H9 (cell line): ENCODE measurements around the gene ACSL6. TPM values are rescaled to one million over a fixed set of nuclear protein-coding genes. Genes with fewer than 3 reads are reported as not detected.

Experiments used
- DNase-seq: peaks from one replicate; pipeline ENCODE4 v3.0.0-alpha.2; 2017
- H2AFZ ChIP-seq: one replicate; pipeline ENCODE4 v1.6.1; 2013; ENCODE audit warnings: mild to moderate bottlenecking, low read length, control low read depth, moderate library complexity
- H2AK5ac ChIP-seq: 2 replicates; pipeline ENCODE4 v1.6.1; 2013; ENCODE audit warnings: low read length, control low read depth, mixed read lengths; ENCODE audit not compliant: insufficient read length
- H2BK120ac ChIP-seq: one replicate; pipeline ENCODE4 v1.6.1; 2013; ENCODE audit warnings: low read depth, mild to moderate bottlenecking, low read length, control low read depth, inconsistent platforms; ENCODE audit not compliant: poor library complexity, severe bottlenecking
- H2BK12ac ChIP-seq: 2 replicates; pipeline ENCODE4 v1.6.1; 2013; ENCODE audit warnings: low read length, control low read depth, mixed read lengths, low read depth; ENCODE audit not compliant: insufficient read length
- H2BK15ac ChIP-seq: 2 replicates; pipeline ENCODE4 v1.6.1; 2013; ENCODE audit warnings: low read depth, low read length, control low read depth
- H2BK20ac ChIP-seq: one replicate; pipeline ENCODE4 v1.6.1; 2013; ENCODE audit warnings: low read depth, mild to moderate bottlenecking, low read length, control low read depth, inconsistent platforms; ENCODE audit not compliant: poor library complexity, severe bottlenecking
- H2BK5ac ChIP-seq: 2 replicates; pipeline ENCODE4 v1.6.1; 2013; ENCODE audit warnings: low read length, control low read depth, mixed read lengths; ENCODE audit not compliant: insufficient read length
- H3K14ac ChIP-seq: 2 replicates; pipeline ENCODE4 v1.6.1; 2013; ENCODE audit warnings: low read length, control low read depth; ENCODE audit not compliant: insufficient read depth
- H3K18ac ChIP-seq: 2 replicates; pipeline ENCODE4 v1.6.1; 2013; ENCODE audit warnings: low read depth, mild to moderate bottlenecking, mixed read lengths, low read length, control low read depth; ENCODE audit not compliant: insufficient read length
- H3K23ac ChIP-seq: 2 replicates; pipeline ENCODE4 v1.6.1; 2013; ENCODE audit warnings: low read length, control low read depth, mixed read lengths, low read depth; ENCODE audit not compliant: insufficient read length
- H3K23me2 ChIP-seq: 2 replicates; pipeline ENCODE4 v1.6.1; 2013; ENCODE audit warnings: low read depth, mild to moderate bottlenecking, mixed read lengths, low read length, control low read depth; ENCODE audit not compliant: insufficient read length, poor library complexity, severe bottlenecking
- H3K27ac ChIP-seq: 2 replicates; pipeline ENCODE4 v1.5.1; 2013; ENCODE audit warnings: low read length, control low read depth, mixed read lengths, low read depth; ENCODE audit not compliant: insufficient read length
- H3K27me3 ChIP-seq: 2 replicates; pipeline ENCODE4 v1.6.1; 2013; ENCODE audit warnings: low read length, control low read depth, inconsistent platforms; ENCODE audit not compliant: insufficient read depth
- H3K4ac ChIP-seq: 2 replicates; pipeline ENCODE4 v1.6.1; 2013; ENCODE audit warnings: low read depth, mild to moderate bottlenecking, control low read depth, inconsistent platforms, low read length, moderate library complexity
- H3K4me1 ChIP-seq: 2 replicates; pipeline ENCODE4 v1.6.1; 2013; ENCODE audit warnings: low read length, control low read depth, inconsistent platforms; ENCODE audit not compliant: insufficient read depth
- H3K4me2 ChIP-seq: 2 replicates; pipeline ENCODE4 v1.6.1; 2013; ENCODE audit warnings: low read length, control low read depth, mixed read lengths; ENCODE audit not compliant: insufficient read length, insufficient read depth
- H3K56ac ChIP-seq: 2 replicates; pipeline ENCODE4 v1.6.1; 2013; ENCODE audit warnings: low read depth, mild to moderate bottlenecking, mixed read lengths, low read length, control low read depth; ENCODE audit not compliant: insufficient read length
- H3K79me1 ChIP-seq: 2 replicates; pipeline ENCODE4 v1.6.1; 2013; ENCODE audit warnings: low read depth, mild to moderate bottlenecking, moderate library complexity, low read length, control low read depth, inconsistent platforms; ENCODE audit not compliant: insufficient read depth, poor library complexity, severe bottlenecking
- H3K79me2 ChIP-seq: 2 replicates; pipeline ENCODE4 v1.6.1; 2013; ENCODE audit warnings: low read length, control low read depth, inconsistent platforms; ENCODE audit not compliant: insufficient read depth
- H3K9ac ChIP-seq: 2 replicates; pipeline ENCODE4 v1.6.1; 2013; ENCODE audit warnings: low read length, control low read depth, mixed read lengths; ENCODE audit not compliant: insufficient read length; ENCODE audit errors: extremely low read depth
- H3K9me3 ChIP-seq: one replicate; pipeline ENCODE4 v1.6.1; 2013; ENCODE audit warnings: low read depth, low read length, inconsistent platforms; ENCODE audit not compliant: control insufficient read depth
- H3T11ph ChIP-seq: one replicate; pipeline ENCODE4 v1.6.1; 2013; ENCODE audit warnings: mild to moderate bottlenecking, low read length, control low read depth, inconsistent platforms
- H4K20me1 ChIP-seq: one replicate; pipeline ENCODE4 v1.6.1; 2013; ENCODE audit not compliant: control insufficient read depth, insufficient read length, insufficient read depth
- H4K5ac ChIP-seq: 2 replicates; pipeline ENCODE4 v1.6.1; 2013; ENCODE audit warnings: low read depth, mild to moderate bottlenecking, mixed read lengths, low read length, control low read depth; ENCODE audit not compliant: insufficient read length
- H4K8ac ChIP-seq: replicated peaks from 2 replicates; pipeline ENCODE4 v1.6.1; 2013; ENCODE audit warnings: low read length, control low read depth, mixed read lengths, low read depth; ENCODE audit not compliant: insufficient read length
- H4K91ac ChIP-seq: 2 replicates; pipeline ENCODE4 v1.6.1; 2013; ENCODE audit warnings: low read depth, mild to moderate bottlenecking, moderate library complexity, mixed read lengths, low read length, control low read depth; ENCODE audit not compliant: insufficient read length
- H3K27ac Mint-ChIP-seq, 3 experiments: 2 replicates in 2 of 3; 3 replicates in 1 of 3; pipeline ENCODE4 v1.8.0; 2020 to 2021; ENCODE audit warnings: mixed read lengths in 3 of 3, mild to moderate bottlenecking in 1 of 3, moderate library complexity in 1 of 3
- H3K27me3 Mint-ChIP-seq: 2 replicates; pipeline ENCODE4 v1.8.0; 2021; ENCODE audit warnings: low read depth, mild to moderate bottlenecking, moderate library complexity, mixed read lengths
- H3K36me3 Mint-ChIP-seq, 3 experiments: 2 replicates in 2 of 3; 3 replicates in 1 of 3; pipeline ENCODE4 v1.8.0; 2020 to 2021; ENCODE audit warnings: low read depth in 3 of 3, mixed read lengths in 3 of 3; ENCODE audit not compliant: insufficient read depth in 1 of 3
- H3K4me1 Mint-ChIP-seq, 2 experiments: 2 replicates each; pipeline ENCODE4 v1.8.0; 2020; ENCODE audit warnings: mixed read lengths in 2 of 2
- H3K4me3 Mint-ChIP-seq, 2 experiments: 2 replicates in 1 of 2; 3 replicates in 1 of 2; pipeline ENCODE4 v1.8.0; 2020 to 2021; ENCODE audit warnings: mild to moderate bottlenecking in 2 of 2, mixed read lengths in 2 of 2, moderate library complexity in 1 of 2
- H3K9me3 Mint-ChIP-seq, 2 experiments: 2 replicates in 1 of 2; 3 replicates in 1 of 2; pipeline ENCODE4 v1.8.0; 2020; ENCODE audit warnings: mild to moderate bottlenecking in 2 of 2, mixed read lengths in 2 of 2, moderate library complexity in 1 of 2
- CTCF ChIP-seq: fragments of 200-600 bp; sonication (generic); conservative IDR thresholded peaks from 3 replicates; pipeline ENCODE4 v1.8.0; 2021; ENCODE audit warnings: antibody characterized with exemption, mild to moderate bottlenecking
- WGBS: extraction: QIAGEN DNeasy Blood & Tissue Kit; methylation state at CpG from one replicate; pipeline ENCODE4 v1.1.7; 2013; ENCODE audit warnings: missing lambda C conversion rate, low lambda C conversion rate, mixed read lengths; ENCODE audit not compliant: insufficient read length; ENCODE audit errors: extremely low coverage; 5-methylcytosine and 5-hydroxymethylcytosine counted together
- total RNA-seq: library from RNA; stranded (reverse); gene quantifications from 2 replicates; pipeline ENCODE4 v1.2.1, GENCODE V29; 2021

Gene ACSL6
- total RNA-seq, 1 experiment from 2014 or later = 1.6 TPM

- no peaks in the 10 kb centered on the region for H3K9me3 ChIP-seq
- Mint-ChIP-seq H3K27me3 (peaks cover 6% of the 10 kb centered on the region), H3K9me3 (no peaks in the 10 kb centered on the region), H3K36me3 (no peaks in the 10 kb centered on the region), H3K27ac (no peak overlapping the region), H3K4me1 (peaks cover 0 to 6% of the 10 kb centered on the region in 2 experiments; a peak in 2 of 4 replicates), H3K4me3 (no peak overlapping the region)
- no peak overlapping the region for H3K4ac ChIP-seq
- no peak for TF ChIP-seq CTCF
- no peak overlapping the region for H2BK5ac ChIP-seq
- H3K23ac ChIP-seq = no peak overlapping the region
- no peak overlapping the region for H4K5ac ChIP-seq
- no peak for DNase-seq
- no peaks in the 10 kb centered on the region for H3K79me2 ChIP-seq
- no peak overlapping the region for H3K27ac ChIP-seq
- H3K18ac ChIP-seq = no peak overlapping the region
- H4K20me1 ChIP-seq = no peaks in the 10 kb centered on the region
- no CpG with 5 or more reads among the region's 10 CpGs for WGBS
- no peak overlapping the region for H2BK120ac ChIP-seq
- H3K27me3 ChIP-seq = no peaks in the 10 kb centered on the region
- H2AFZ ChIP-seq = no peak overlapping the region
- no peak overlapping the region for H3T11ph ChIP-seq
- H3K23me2 ChIP-seq = no peaks in the 10 kb centered on the region
- H3K56ac ChIP-seq = no peak overlapping the region
- no peak overlapping the region for H4K8ac ChIP-seq
- no peaks in the 10 kb centered on the region for H3K4me1 ChIP-seq
- no peak overlapping the region for H4K91ac ChIP-seq
- H3K14ac ChIP-seq = no peak overlapping the region
- H2AK5ac ChIP-seq = no peak overlapping the region
- no peak overlapping the region for H2BK15ac ChIP-seq
- no peak overlapping the region for H3K4me2 ChIP-seq
- H2BK20ac ChIP-seq = no peak overlapping the region
- no peak overlapping the region for H2BK12ac ChIP-seq
- no peaks in the 10 kb centered on the region for H3K79me1 ChIP-seq
- H3K9ac ChIP-seq = no peak overlapping the region
Measured at GRCh38 chr5:132017738-132018625, 6.5 kb upstream of the ACSL6 start.
